HG03469 (cell line): ENCODE data around the gene EHBP1.
"Not testable (repeated sequence)": the region's sequence is repeated elsewhere in the genome, so short reads cannot be mapped to it uniquely, and the experiment has no call there.

Experiments used
- ATAC-seq: cut with Tn5 transposase; IDR thresholded peaks from one replicate; pipeline ENCODE4 v1.9.1; 2021; ENCODE audit warnings: mild to moderate bottlenecking, moderate library complexity, moderate number of reproducible peaks; ENCODE audit not compliant: unreplicated experiment

The EHBP1 gene

DNA sequence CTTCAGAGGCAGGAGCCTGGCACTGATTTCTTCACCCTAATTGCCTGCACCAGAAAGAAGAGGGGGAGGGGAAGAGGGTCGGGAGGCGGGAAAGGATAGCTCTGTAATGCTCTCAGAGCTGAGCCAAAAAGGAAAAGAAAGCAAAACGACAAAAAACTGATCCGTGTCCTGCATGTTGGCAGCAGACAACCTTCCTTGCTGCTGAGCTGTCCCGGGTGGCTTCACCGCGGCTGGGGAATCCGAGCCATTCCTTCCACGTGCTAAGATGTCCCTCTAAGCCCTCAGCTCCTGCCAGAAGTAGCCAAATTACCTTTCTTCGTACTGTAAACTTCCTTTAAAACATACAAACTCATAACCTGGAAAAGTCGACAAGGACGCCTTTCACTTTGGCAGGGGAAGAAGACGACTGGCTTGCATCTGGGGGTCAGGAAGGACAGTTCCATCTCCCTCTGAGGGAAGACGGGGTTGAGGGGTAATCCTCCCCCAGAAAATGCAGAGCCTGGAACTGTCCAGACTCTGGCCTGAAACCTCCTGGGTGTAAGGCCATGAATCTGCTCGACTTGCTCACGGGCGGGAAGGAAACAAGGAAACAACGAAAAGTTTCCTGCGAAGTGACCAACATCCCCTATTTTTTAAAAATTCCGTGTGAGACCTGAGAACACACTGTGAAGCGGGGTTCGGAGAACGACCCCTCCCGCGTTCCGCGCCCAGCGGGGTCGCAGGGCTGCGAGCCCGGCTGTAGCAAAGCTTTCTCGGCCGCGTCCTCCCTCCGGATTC lies 352.8 kb downstream of the EHBP1 start:
- ATAC-seq, result no peak

DNA sequence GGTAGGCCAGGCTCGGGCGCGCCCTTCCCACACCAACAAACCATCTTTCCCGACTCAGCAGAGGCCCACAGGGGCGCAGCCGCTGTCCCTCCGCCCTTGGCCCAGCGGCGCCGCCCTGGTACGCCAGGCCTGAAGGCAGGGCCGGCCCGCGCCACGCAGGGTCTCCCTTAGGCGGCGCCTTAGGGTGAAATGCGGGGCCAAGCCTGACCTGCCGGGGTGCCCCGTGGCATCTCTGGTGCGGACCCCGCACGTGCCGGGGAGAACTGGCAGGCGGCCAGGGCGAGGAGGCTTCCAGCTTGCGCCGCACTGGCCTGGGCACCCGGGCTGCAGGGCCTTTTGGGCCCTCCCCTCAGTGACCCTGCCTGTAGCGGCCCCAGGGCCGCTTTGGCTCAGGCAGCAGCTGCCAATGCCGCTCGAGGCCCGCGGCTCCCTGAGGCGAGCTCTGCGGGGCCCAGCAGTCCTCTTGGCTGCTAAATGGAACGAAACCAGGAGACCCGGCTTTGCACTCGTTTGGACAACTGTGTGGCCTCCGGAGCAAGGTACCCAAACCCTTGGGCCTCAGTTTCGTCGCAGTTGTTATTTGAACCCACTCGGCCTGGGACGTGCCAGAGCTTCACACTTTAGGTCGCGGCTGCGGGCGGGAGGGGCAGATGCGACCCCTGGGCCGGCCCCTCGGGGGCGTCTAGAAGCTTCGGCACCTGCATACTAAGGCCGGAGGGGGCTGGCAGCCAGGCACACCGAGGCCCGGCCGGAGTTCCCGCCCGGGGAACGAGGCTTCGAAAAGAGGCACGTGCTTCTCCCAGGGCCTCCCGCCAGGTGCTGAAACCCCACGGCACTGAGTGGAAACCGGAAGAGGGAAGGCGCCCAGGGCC lies 353.6 kb downstream of the EHBP1 start:
- ATAC-seq, result no peak

DNA sequence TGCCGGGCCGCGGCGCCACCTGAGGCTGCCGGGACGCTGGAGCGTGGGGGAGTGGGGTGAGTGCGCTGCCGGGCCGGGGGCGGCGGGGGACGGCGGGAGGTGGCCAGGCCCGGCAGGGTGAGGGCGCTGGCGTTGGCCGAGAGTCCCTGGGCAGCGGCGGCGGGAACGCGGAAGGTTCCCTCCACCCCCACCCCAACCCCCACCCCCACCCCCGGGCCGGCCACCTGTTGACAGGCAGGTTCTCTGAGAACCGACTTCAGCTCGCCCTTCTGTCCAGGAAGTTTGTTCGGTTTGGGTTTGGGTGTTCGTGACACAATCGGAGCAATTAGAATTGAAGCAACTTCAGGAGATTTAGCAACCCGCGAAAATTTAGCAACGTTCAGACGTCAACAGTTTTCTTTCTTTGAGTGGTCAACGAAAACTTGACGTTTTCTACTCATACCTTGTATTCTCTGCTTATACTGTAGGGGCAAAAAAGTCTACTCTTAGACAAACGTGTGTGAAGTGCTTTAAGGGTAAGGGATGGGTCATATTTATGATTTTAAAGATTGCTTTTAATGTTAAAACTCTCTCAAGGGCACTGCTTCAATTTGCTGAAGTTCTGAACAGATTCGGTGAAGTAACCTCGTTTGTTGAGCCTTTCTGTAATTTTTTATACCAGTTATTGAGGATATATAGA lies 354.4 kb downstream of the EHBP1 start:
- no peak for ATAC-seq

DNA sequence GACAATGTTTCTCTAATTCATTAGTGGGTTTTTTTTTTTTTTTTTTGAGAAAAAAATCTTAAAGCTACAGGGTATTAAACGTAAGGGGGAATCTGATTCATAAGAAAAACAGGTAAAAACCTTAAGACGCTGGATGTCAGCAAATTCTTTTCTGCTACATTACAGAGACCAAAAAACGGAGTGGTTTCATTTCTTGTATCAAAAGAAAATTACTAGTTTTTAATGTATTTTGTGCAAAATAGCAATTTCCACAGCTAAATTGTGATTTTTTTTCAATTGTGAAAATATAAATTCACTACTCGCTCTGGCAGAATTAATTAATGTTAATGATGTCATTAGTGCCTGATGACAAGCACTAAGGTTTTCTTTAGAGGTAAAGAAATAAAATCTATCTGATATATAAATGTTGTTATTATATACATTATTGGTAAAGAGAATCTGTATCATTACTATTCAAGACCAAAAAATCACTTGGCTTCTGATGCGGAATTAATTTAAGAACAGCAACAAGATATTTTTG lies 355.0 kb downstream of the EHBP1 start:
- no peak for ATAC-seq

DNA sequence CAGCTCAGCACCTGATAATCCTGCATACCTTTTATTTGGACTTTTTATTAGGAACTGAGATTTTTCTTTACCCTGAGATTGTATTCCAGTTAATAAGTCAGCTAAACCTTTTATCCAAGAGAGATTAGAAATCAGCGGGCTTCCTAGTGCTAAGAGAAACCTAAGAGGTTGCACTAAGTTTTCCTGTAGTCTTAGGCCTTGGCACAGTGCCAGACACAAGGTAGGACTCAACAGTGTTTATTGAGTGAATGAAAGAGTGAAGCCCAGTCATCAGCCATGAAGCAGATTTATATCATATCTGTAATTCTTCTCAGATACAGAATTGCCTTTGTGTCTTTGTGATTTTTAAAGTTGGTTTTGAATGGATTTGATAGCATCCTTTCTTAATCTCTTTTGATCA lies 358.7 kb downstream of the EHBP1 start:
- no peak for ATAC-seq

DNA sequence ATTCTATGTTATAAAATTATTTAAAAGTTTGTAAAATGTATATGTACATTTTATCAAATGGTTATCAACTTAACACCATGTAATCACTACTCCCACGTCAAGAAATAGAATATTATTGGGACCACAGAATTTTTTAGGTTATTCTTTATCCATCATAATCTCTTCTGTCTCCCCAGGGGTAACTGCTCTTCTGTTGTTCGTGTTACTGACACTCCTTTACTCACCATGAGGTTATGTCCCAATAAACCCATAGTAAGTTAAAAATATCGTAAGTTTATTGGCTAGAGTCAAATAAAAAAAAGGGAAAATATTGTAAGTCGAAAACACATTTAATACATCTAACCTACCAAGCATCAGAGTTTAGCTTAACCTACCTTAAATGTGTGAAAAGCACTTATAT lies 359.1 kb downstream of the EHBP1 start:
- ATAC-seq, result no peak

DNA sequence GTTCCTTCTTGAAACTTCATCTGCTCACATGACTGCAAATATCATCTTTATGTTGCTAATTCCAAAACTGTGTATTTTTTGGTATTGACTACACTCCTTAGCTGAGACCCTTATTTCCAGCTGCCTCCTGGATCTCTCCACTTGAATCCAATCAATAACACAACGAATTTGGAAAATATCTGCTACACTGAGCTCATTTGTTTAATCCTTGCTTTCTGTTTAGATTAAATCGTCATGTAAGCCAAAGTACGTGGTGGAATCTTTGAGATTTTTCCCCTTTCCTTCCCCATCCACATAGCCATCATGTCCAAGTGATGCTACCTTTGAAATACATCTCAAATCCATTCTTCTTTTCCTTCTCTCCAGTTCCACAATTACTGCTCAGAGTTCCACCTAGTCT lies 360.8 kb downstream of the EHBP1 start:
- ATAC-seq, result no peak

DNA sequence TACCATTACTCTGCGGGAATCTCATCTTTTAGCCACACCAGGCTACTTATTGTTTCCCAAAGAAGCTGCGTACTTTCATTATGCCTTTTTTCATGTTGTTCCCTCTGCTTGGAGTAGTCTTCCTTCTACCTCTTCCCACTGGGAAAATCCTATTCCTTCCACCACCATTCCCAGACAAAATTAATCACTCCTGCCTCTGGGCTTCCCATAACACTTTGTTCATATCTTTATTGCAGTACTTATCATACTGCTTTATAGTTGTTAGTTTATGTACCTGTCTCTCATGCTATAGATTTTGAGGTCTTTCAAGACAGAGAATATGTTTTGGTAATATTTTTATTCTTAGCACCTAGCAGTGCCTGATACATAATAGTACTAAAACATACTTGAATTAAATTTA lies 361.3 kb downstream of the EHBP1 start:
- no peak for ATAC-seq

DNA sequence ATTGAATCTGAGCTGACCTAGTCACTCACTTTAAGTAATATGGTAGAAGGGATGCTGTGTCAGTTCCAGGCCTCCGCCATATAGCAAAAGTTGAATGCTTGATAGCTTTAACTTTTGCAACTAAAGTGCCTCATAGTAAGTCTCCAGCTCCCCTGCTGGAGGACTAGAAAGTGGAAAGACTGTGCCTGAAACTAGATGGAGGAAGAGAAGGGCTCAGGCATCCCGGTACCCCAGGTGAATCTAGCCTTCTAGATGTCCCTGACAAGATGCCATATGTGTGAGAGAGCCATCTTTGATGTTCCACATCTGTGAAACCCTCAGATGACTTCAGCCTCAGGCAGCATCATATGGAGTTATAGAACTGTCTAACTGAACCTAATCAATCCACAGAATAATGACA lies 366.2 kb downstream of the EHBP1 start:
- no peak for ATAC-seq

DNA sequence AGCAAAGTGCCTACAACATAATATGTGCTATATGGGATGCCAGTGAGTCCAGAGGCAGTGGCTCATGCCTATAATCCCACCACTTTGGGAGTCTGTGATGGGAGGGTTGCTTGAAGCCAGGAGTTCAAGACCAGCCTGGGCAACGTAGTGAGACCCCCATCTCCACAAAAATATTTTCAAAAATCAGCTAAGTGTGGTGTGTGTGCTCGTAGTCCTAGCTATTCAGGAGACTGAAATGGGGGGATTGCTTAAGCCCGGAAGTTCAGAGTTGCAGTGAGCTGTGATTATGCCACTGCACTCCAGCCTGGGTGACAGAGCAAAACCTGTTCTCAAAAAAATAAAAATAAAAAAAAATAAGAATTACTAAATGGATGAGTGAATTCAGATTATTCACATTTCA lies 368.5 kb downstream of the EHBP1 start:
- ATAC-seq, result no peak

DNA sequence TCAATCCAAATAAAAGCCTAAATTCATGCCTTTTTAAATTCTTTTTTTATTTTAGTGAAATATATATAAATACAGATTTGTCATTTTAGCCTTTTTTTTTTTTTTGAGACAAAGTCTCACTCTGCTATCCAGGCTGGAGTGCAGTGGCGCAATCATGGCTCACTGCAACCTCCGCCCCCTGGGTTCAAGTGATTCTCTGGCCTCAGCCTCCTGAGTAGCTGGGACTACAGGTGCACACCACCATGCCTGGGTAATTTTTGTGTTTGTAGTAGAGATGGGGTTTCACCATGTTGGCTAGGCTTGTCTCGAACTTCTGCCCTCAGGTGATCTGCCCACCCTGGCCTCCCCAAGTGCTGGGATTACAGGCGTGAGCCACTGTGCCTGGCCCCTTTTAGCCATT lies 368.9 kb downstream of the EHBP1 start:
- ATAC-seq, result not testable (repeated sequence)

DNA sequence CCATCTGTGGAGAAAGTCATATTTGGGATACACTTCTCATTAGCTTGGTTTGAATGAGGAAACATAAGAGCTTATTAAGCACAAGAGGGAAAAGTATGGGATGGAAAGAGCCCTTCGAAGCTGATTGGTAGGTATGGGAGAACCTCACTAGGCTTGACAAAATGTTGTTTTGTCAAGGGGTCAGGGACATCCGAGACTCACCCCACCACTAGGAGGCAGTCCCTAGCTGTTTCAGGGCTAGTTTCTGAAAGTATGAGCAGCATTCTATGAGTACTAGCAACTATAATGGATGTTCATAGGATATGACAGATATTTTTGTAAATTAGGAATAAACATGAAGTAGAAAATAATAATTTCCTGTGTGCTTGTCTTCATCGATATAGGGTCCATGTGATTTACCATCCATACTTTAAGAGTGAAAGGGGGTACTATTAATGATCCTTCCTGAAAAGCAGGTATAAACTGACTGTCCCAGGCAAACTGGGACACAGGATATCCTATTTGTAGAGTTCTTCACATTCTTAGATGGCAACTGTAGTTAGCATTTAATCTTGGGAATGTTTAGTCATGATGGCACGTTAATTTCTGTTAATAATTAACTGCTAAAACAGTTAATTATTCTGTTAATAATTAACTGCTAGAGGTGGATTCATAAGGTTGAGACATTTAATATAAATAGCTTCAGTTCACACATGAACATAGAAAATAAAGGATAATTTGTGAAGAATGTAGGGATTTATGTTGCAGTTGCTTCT lies 373.5 kb downstream of the EHBP1 start:
- no peak for ATAC-seq

DNA sequence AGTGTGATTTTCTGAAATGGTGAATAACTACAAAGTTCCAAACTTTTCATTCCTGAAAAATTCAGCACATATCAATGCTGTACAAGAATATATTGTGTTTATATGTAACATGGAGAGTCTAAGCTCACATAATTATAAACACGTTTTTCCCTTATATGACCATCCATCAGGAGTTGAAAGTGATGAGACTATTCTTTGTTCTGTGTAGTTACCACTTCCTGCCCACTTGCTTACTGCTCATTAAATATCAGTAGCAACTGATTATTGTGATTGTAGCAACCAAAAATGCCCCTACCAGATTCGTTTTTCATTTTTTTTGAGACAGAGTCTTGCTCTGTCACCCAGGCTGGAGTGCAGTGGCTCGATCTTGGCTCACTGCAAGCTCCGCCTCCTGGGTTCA lies 375.9 kb downstream of the EHBP1 start:
- no peak for ATAC-seq

DNA sequence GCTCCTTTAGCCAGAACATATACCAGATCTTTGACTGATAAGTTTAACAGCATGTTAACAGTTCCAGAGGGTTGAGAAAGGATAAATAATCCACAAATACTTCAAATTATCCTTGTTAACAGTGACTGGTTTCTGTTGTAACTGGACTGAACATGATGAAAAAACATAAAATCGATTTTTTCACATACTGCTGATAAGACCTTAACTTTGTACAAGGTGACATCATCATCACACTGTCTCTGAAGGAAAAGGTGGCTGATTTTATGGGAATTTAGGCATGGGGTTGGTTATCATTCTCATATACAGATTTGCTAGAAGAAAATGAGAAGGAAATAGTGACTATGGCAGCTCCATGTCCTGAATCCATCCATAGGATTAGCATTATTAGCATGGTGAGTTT lies 381.2 kb downstream of the EHBP1 start:
- ATAC-seq, result no peak

DNA sequence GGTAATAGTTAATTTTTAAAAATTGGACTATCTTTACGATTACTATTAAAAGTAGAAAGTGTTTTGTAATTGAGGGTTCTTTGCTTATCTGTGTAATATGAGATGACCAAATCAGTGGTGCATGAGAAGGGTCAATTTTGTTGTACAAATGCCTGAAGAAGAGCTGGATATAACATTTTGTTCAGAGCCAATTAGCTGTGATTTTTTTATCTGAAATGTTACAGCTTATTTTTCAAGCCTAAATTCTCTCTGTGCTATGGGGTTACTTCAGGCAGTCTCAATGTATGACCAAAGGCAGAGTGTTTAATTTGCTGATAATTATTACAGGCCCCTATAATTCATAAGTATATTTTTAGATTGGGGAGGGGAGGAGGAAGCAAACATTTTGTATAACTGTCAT lies 386.9 kb downstream of the EHBP1 start:
- ATAC-seq, result no peak

DNA sequence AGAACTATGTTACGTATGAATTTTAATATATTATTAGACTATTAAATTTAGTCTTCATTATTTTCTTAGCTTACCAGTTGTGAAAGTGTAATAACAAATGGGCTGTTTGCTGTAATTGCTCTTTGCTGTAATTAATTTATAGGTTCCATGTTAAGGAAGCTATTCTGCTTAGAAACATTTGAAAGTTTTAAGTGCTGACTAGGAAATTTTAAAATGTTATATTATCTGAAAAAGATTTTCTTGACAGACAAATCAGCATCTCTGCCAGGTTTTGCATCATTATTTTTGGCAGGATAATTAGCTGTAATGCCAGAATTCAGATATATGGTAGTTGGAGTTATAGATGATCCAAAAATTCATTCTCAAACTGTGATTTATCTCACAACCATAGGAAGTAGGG lies 387.3 kb downstream of the EHBP1 start:
- ATAC-seq, result no peak

DNA sequence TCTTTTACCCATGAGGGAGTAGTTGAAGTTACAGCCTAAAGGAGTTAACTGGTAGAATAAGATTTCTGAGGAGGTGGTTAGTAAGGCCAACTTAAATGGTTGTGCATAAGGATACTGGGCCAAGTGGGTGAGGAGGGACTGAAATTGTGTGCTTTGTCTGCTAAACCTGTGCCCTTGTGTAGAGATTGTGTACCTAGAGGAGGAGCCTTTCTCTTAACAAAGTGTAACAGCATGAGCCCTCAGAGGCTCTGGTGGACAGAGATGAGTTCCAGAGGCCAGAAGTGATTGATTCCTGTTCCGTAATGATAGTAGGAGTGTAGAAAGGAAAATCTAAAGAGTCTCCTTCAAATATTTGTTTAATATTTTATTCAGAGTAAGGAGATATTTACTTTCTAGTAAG lies 388.0 kb downstream of the EHBP1 start:
- no peak for ATAC-seq
